Stimulated activated CD4-positive, alpha-beta T cell treated with anti-CD3 and anti-CD28 coated beads, Interleukin-2, amount 100 ng/mL, for 24 hours (primary cell): Measurements from ENCODE around the gene TAT.
"Not testable (repeated sequence)": the region's sequence is repeated elsewhere in the genome, so short reads cannot be mapped to it uniquely, and the experiment has no call there.

Source experiments
- DNase-seq, 2 donors: peaks; one replicate each; pipeline ENCODE4 v3.0.0-alpha.2; 2020

TAT gene

DNA sequence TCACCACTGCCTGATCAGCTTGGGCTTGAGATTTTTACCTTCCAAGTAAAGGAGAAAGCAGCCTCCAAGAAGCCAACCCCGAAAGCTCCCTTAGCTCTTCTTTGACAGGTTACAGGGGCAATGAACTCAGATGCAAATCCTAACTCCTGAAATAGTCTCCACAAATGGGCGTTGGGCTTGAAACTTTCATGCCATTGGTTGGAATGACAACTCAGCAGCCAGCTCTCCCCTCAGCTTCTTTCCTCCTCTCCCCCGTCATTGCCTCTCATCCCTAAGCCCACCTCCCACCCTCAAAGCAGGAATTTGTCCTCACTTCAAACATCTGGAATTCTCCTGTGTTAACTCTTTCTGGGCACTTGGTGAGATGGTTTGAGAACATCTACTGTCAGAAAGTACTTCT lies at the start of gene TAT:
TAT (minus strand) TSS at position 122 of the 400 bp plus-strand sequence. CDS start 677 bp downstream, outside the sequence.
- DNase-seq, result no peak

GRCh38 chr16:71626018-71626857 lies 49.3 kb upstream of the TAT start, which contains the start of gene MARVELD3:
Gene MARVELD3, plus strand, starts transcription at chr16:71626184. Its CDS starts 46 bp downstream, at chr16:71626230.
- peak in 1 of 2 donors; percentile 32 for DNase-seq

- DNase-seq, result no peak
Observed at GRCh38 chr16:71625113-71625850, 48.4 kb upstream of the TAT start.

- DNase-seq, result no peak
Observed at GRCh38 chr16:71623597-71623996, 46.7 kb upstream of the TAT start.

DNA sequence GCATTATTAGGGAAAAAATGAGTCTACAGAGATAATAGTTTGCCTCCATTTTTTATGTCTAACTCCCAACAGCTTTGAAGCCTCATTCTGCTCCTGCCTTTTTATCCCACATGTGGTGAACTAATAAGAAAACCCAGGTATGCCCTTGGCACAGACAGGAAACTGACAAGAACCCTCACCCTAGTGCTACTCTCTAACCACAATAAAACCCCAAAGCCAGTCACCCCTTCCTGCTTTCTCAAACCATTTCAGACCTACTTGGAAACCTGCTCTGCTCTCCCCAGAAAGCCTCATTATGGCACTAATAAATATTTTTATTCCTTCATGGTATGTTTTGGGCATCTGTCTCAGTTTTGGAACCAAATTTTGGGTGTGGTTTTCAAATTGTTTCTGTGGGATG lies 45.2 kb upstream of the TAT start:
- no peak for DNase-seq

DNA sequence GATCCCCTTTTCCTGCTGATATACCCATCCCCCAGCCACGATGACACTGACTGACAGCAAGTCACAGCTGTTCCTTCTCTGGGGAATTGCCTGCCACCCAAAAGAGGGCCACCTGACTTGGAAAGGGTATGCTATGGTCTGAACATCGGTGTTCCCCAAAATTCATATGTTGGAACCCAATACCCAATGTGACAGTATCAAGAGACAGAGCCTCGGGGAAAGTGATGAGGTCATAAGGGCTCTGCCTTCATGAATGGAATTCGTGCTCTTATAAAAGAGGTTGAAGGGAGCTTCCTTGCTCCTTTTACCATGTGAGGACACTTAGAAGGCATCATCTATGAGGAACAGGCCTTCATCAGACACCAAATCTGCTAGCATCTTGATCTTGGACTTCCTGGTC lies 41.5 kb upstream of the TAT start:
- DNase-seq, result no peak

- not testable (repeated sequence) for DNase-seq
Observed at GRCh38 chr16:71614956-71615355, 38.1 kb upstream of the TAT start.

DNA sequence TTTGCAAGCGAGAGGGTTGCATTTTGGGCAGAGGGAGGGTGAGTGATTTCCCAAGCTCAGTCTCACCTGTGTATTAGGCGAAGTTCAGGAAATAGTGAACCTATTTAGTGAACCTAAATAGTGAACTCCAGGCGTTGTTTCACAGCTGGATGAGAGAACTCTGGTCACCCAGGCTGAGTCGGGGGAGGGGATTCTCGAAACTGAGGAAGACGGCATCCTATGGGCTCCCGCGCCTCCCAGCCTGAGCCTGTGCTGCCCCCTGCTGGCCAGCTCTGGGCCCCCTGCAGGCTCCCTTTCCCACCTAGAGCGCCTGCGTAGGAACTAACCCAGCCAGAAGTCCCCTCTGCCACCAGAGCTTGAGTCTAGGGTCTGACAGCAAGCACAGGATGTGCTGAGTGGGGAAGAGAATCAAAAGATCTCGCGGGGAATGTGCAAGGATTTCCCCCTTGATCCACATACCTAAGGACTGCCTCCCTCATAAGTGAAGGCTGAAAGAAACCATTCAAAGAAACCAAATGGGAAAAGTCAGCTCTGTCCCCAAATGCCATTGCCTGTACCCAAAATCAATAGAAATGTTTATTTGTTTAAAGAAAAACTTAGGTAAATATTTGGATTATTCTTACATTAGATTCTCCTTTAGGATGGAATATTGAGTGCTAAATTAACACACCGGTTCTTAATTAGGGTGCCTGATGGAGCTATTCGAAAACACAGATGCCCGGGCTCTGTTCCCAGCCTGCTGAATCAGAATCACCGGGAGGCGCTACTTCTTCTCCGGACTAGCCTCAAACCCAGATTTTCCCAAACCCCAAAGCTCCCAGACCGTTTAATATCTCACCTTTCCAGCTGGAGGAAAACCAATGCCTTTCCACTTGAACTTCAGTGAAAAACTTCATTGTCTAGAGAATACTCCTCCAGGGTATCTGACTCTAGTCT lies 34.3 kb upstream of the TAT start:
- peak; percentile 86 to 88 for DNase-seq

GRCh38 chr16:71610447-71610846 lies 33.6 kb upstream of the TAT start:
- DNase-seq, result no peak

GRCh38 chr16:71609066-71609465 lies 32.2 kb upstream of the TAT start:
- DNase-seq, result no peak

DNA sequence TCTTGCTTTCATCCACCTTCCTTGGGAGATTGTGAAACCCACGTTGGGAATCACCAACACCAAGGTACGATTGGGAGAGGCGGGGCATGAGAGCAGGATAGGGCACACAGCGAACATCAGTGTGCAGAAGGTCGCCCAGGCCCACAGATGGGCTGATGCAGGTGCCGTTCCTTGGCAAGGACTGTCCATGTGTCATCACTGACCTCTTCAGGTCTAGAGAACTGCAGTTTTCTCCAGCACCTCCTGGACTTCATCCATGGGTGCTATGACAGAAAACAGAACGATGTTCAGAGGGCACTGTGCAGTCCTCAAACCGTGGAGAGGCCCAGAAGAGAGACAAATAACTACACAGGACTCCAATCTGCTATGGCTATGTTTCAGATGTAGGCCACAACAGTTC lies 23.9 kb upstream of the TAT start:
- DNase-seq, result no peak

GRCh38 chr16:71598426-71598825 lies 21.5 kb upstream of the TAT start:
- DNase-seq, result not testable (repeated sequence)

- not testable (repeated sequence) for DNase-seq
Observed at GRCh38 chr16:71595340-71595826, 18.5 kb upstream of the TAT start.

DNA sequence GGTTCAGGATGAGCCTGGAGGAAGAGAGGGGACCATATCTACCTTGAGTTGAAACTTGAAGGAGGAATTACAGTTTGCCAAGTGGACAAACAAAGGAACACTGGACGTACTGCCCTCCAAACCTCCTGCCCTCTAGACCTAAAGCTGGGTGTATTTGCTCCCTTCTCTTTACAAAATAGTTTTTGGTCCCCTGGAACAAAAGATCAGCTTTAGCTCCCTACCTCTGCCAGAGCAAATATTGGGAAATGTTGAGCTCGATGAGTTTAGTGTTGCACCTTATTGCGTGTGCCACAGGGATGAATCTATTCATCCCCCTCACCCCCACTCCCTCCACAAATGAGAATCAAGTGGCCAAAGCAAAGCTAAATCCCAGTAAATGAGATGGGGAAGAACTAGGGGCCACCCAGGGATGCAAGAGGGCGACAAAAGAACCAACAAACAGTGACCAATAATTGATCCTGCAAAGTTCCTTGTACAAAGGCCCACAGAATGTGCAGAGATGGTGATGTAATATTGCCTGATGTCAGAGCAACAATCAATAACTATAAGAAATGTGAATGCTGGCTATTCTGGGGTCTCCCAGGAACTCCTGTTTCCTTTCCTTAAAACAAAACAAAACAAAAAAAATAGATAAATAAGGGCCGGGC lies 17.2 kb upstream of the TAT start:
- no peak for DNase-seq

DNA sequence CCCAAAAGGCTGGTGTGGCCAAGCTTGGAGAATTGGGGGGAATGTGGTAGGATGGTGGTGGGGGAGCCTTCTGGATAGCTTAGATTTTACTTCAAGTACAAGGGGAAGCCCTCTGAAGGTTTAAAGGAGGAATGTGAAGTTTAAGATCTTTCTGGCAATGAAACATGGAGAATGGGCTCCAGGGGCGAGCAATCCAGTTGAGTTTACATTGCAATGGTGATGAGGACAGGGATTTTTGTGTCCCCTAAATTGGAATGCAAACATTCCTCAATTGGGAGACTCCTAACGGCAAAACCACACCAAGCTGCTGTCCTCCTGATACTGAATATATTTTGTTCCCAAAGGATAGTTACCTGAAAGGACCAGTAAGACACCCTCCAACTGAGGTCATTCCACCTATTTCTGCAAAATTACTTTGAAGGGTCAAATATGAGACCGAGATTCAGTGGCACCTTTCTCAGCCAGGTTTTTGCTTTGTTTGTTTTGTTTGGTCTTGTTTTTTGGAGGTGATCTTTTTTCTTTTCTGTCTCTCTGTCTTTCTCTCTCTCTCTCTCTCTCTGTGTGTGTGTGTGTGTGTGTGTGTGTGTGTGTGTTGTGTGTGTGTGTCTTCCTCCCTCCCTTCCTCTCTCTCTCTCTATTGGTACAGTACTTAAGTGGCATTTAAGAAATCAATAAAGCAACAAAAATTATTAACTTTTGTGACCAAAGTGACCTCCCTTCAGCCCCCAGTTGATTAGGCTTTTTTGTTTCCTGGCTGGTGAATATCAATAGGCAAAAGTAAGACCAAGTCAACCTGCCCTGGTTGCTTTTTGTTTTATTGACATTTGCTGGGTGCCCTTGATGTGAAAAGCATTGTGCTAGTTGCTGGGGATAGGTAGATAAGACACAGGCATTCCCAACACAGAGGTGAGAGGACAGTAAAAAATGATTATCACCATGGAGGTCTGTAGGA lies 16.4 kb upstream of the TAT start:
- DNase-seq, result no peak

DNA sequence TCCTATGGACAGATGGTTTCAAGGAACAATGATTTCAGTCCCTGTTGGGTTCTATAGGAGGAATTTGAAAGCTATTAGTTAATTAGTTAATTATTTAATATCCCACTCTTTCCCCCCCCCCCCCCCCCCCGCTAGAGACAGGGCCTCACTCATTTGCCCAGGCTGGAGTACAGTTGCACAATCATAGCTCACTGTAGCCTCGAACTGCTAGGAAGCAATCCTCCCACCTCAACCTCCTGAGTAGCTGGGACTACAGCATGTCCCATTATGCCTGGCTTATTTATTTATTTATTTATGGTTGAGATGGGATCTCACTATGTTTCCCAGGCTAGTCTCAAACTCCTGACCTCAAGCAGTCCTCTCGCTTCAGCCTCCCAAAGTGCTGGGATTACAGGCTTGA lies 15.0 kb upstream of the TAT start:
- no peak for DNase-seq

DNA sequence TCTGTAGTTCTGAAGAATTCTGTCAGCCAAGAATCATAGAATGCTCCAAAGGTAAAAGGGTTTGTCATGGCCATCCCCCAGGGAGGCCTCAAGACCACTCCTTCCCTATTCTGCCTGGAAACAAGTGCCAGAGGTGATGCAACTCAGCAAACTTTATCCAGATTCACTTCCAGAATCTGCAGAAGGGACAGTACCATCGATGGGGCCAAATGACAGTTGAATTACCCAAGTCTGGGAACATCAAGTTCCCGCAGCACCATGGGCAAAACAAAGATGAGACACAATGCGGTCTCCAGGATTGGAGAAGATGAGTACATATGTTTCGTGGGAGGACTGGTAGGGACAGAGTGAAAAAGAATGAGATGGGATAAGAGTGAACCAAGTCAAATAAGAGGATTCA lies 13.7 kb upstream of the TAT start:
- DNase-seq, result no peak

DNA sequence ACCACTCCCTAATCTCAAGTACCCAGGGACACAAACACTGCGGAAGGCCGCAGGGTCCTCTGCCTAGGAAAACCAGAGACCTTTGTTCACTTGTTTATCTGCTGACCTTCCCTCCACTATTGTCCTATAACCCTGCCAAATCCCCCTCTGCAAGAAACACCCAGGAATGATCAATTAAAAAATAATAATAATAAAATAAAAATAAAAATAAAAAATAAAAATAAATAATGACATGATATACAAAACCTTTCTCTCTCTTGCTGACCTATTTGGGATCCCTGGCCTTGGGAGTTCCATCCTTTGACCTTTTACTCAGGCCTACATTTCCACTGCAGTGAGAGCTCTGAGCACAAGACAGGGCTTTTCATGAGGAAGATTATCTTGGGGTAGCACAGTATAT lies 13.2 kb upstream of the TAT start:
- not testable (repeated sequence) for DNase-seq

- not testable (repeated sequence) for DNase-seq
Observed at GRCh38 chr16:71589334-71589733, 12.4 kb upstream of the TAT start.

DNA sequence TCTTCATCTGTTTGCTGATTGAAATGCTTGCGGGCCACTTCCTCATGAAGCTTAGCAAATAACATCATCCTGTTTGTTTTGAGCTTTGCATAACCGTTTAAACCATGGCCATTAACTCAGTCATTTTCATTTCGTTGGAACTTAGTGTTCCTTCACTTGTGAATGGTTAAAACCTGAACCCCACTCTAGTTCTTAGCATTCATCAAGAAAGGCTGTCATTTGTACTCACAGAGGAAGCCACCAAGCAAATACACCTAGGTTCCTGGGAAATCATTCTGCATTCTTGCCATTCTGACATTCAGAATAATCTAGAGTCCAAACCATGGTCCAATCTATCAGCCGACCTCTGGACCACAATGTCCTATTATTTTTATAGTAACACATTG lies 8.4 kb upstream of the TAT start:
- no peak for DNase-seq
